ENCODE results near the gene LMNA.

Gene LMNA

GRCh38 chr1:156138458-156138867 is 24.0 kb downstream of the LMNA start:
- TF ChIP-seq CTCF (IDR thresholded peaks at IDR 0.05; ENCODE audit: low read depth, low read length), result no peak
- DNase-seq (ENCODE audit: extremely low read depth, low read depth), result no peak

GRCh38 chr1:156140879-156141707 is 26.6 kb downstream of the LMNA start:
- peak; percentile 56 for TF ChIP-seq CTCF (IDR thresholded peaks at IDR 0.05; ENCODE audit: low read depth, low read length)
- no peak for DNase-seq (ENCODE audit: extremely low read depth, low read depth)

- DNase-seq (ENCODE audit: extremely low read depth, low read depth), result no peak
- TF ChIP-seq CTCF (IDR thresholded peaks at IDR 0.05; ENCODE audit: low read depth, low read length), result no peak
Observed at GRCh38 chr1:156143765-156144489, 29.4 kb downstream of the LMNA start.

- DNase-seq (ENCODE audit: extremely low read depth, low read depth), result no peak
- no peak for TF ChIP-seq CTCF (IDR thresholded peaks at IDR 0.05; ENCODE audit: low read depth, low read length)
Observed at GRCh38 chr1:156144742-156145141, 30.2 kb downstream of the LMNA start.

- DNase-seq (ENCODE audit: extremely low read depth, low read depth), result no peak
- TF ChIP-seq CTCF (IDR thresholded peaks at IDR 0.05; ENCODE audit: low read depth, low read length), result no peak
Observed at GRCh38 chr1:156145650-156146019, 31.1 kb downstream of the LMNA start.

GRCh38 chr1:156146020-156146768 is 31.7 kb downstream of the LMNA start:
- peak; percentile 90 for DNase-seq (ENCODE audit: extremely low read depth, low read depth)
- peak; percentile 39 for TF ChIP-seq CTCF (IDR thresholded peaks at IDR 0.05; ENCODE audit: low read depth, low read length)
